GM12873 (cell line): Measurements from ENCODE around the gene C15orf62.

Experiments
- CTCF ChIP-seq: IDR thresholded peaks from 2 replicates; pipeline ENCODE4 v1.5.1; 2012; ENCODE audit warnings: low read depth, mild to moderate bottlenecking, moderate library complexity, low read length, control low read depth; ENCODE audit not compliant: insufficient read depth; ENCODE audit errors: missing control alignments

Gene C15orf62

GRCh38 chr15:40756938-40757337 is 12.8 kb upstream of the C15orf62 start:
- TF ChIP-seq CTCF: no peak

GRCh38 chr15:40759961-40760360 is 9.8 kb upstream of the C15orf62 start:
- TF ChIP-seq CTCF: no peak

- TF ChIP-seq CTCF: no peak
Measured at GRCh38 chr15:40762919-40763800, 6.6 kb upstream of the C15orf62 start.

GRCh38 chr15:40763801-40764628 is 5.8 kb upstream of the C15orf62 start, which contains the start of gene GCHFR:
Gene GCHFR, plus strand, starts transcription at chr15:40764068. Its CDS starts 113 bp downstream, at chr15:40764181.
- TF ChIP-seq CTCF: peak; percentile 43

GRCh38 chr15:40764629-40765103 is 5.1 kb upstream of the C15orf62 start:
- no peak for TF ChIP-seq CTCF

- TF ChIP-seq CTCF: no peak
Measured at GRCh38 chr15:40766194-40766815, 3.5 kb upstream of the C15orf62 start.
